ENCODE data around the gene TUBB4B. TPM values are rescaled to one million over a fixed set of nuclear protein-coding genes. Genes with fewer than 3 reads are reported as not detected.

TUBB4B gene
- total and polyA plus RNA-seq, 2 of the 4 experiments (the other 2 are of a cell fraction): 237 to 529 TPM

DNA sequence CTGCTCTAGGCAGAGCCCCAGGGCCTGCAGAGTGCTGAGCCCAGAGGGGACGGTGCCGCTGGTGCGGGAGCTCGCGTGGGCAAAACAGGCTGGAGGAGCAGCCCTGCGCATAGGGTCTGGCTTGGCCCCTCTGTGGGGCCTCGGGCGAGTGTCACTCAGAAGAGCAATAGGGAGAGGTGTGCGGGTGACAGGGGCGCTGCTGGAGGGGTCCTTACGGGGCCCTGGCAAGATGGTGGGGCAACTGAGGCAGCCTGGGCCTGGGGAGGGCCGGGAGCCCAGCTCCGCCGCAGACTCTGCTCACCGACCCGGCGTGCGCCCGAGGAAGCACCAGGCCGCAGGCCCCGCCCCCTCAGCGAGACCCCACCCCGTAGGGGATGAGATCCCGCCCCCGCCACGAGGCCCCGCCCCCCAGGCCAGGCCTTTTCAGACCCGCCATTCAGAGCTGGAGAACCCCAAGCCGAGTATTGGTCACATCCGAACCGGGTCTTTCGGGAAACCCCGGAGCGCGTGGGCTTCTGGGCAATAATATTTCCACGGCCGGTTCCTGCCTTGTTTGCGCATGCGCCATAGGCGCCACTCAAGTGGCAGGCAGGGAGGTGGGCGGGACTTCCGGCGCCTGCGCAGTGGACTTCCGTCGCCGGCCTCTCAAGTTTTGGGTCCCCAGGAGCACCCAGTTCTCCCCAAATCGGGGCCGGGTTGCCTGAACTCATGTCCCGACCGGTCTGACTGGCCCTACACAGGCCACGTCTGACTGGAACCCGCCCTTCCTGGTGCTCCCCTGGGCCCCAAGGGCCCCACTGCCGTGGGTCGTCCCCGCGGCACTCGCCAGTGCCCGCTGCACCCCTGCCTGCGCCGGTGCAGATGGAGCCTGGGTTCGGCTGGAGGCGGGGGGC is 17.8 kb upstream of the TUBB4B start:
- H3K36me3 ChIP-seq (ENCODE audit: control insufficient read depth, insufficient read depth, low read length): no peaks in the 10 kb centered on the region
- H2BK5ac ChIP-seq (ENCODE audit: low read depth, low read length, poor library complexity, severe bottlenecking): peak overlapping the region; percentile 79
- no peaks in the 10 kb centered on the region for H4K20me1 ChIP-seq (ENCODE audit: insufficient read depth, low read length)
- H2AK9ac ChIP-seq (replicated peaks; ENCODE audit: low read depth, low read length, poor library complexity): peak overlapping the region; percentile 86
- peak overlapping the region; percentile 90 for H3K14ac ChIP-seq (replicated peaks; ENCODE audit: low read depth, low read length)
- H3K4me1 ChIP-seq (ENCODE audit: control insufficient read depth, insufficient read depth, low read length): peaks cover 19% of the 10 kb centered on the region
- dilution Hi-C loops (cut with HindIII; ENCODE audit: low sequenced_read_pairs, unreplicated experiment): no loop called here
- DNase-seq (peak; percentile 97), ATAC-seq (ENCODE audit: low read depth) (peak; percentile 93)
- no peak overlapping the region for H2BK20ac ChIP-seq (ENCODE audit: low read depth, low read length)
- H2BK120ac ChIP-seq (ENCODE audit: low read depth, low read length): no peak overlapping the region
- peak overlapping the region; percentile 62; the same call in 1 of the 2 replicates for H3K56ac ChIP-seq (ENCODE audit: extremely low read depth, insufficient read depth, low read length)
- H4K5ac ChIP-seq (ENCODE audit: low read depth, low read length): peak overlapping the region; percentile 89
- no peaks in the 10 kb centered on the region for H3K27me3 ChIP-seq (ENCODE audit: control insufficient read depth, insufficient read depth, low read length)
- H3K9me1 ChIP-seq (ENCODE audit: insufficient read depth, low read length): peaks cover 3% of the 10 kb centered on the region; the same call in 1 of the 2 replicates
- H3K79me1 ChIP-seq (ENCODE audit: low read depth in 1 of 2, low read length in 2 of 2): peaks cover 0 to 4% of the 10 kb centered on the region in 2 experiments; a peak in 1 of 4 replicates
- peak overlapping the region; percentile 89 for H3K4me3 ChIP-seq (ENCODE audit: insufficient read depth, low read depth, low read length)
- no peaks in the 10 kb centered on the region for H3K9me3 ChIP-seq (ENCODE audit: control insufficient read depth, insufficient read depth, low read length)
- H3K4me2 ChIP-seq (ENCODE audit: low read depth, low read length): peak overlapping the region; percentile 88
- H3K9ac ChIP-seq (ENCODE audit: low read depth, low read length): peak overlapping the region; percentile 97
- ChIA-PET CTCF (interaction anchor here (0.8 kb wide), 1 partner anchor 177 kb away, joined by 4 read pairs; the partner anchor contains the start of gene NPDC1), POLR2A (ENCODE audit: unreplicated experiment) (interaction anchor here (1.1 kb wide), 1 partner anchor 15 kb away, joined by 6 read pairs; no protein-coding TSS in a partner anchor)
- intact Hi-C loops (cut with micrococcal nuclease): no loop called here
- peak overlapping the region; percentile 58; the same call in 1 of the 2 replicates for H3K23ac ChIP-seq (ENCODE audit: low read depth, low read length)
- peak overlapping the region; percentile 96 for H2AK5ac ChIP-seq (ENCODE audit: low read depth, low read length)
- peak overlapping the region; percentile 64; the same call in 1 of the 2 replicates for H4K91ac ChIP-seq (ENCODE audit: insufficient read depth, low read depth, low read length)
- no peak for TF ChIP-seq MAFK (IDR thresholded peaks at IDR 0.05; ENCODE audit: low read depth, low read length)
- TF ChIP-seq RCOR1 (IDR thresholded peaks at IDR 0.05; ENCODE audit: insufficient replicate concordance, low read length): no peak
- TF ChIP-seq, protein P1, sequence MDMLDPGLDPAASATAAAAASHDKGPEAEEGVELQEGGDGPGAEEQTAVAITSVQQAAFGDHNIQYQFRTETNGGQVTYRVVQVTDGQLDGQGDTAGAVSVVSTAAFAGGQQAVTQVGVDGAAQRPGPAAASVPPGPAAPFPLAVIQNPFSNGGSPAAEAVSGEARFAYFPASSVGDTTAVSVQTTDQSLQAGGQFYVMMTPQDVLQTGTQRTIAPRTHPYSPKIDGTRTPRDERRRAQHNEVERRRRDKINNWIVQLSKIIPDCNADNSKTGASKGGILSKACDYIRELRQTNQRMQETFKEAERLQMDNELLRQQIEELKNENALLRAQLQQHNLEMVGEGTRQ (IDR thresholded peaks at IDR 0.05; ENCODE audit: low read depth, low read length): 0 out of 2 replicates have a peak, but pooled peaks have one; percentile 3
- TF ChIP-seq, protein P2, sequence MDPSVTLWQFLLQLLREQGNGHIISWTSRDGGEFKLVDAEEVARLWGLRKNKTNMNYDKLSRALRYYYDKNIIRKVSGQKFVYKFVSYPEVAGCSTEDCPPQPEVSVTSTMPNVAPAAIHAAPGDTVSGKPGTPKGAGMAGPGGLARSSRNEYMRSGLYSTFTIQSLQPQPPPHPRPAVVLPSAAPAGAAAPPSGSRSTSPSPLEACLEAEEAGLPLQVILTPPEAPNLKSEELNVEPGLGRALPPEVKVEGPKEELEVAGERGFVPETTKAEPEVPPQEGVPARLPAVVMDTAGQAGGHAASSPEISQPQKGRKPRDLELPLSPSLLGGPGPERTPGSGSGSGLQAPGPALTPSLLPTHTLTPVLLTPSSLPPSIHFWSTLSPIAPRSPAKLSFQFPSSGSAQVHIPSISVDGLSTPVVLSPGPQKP (IDR thresholded peaks at IDR 0.05; ENCODE audit: borderline replicate concordance, low read depth, low read length): no peak
- peak; percentile 14; the same call in 1 of the 2 replicates for TF ChIP-seq MAZ (IDR thresholded peaks at IDR 0.05; ENCODE audit: borderline replicate concordance, low read depth, low read length)
- TF ChIP-seq MXI1 (IDR thresholded peaks at IDR 0.05; ENCODE audit: borderline replicate concordance, low read depth, low read length): peak; percentile 14; the same call in 1 of the 2 replicates
- 1% methylated on average over 36 of the region's 63 CpGs; no CpG with 5 or more reads in 1 of the 2 experiments for WGBS, 2 experiments (ENCODE audit: extremely low coverage in 2 of 2, insufficient read length in 1 of 2)
- no peak overlapping the region for H2BK15ac ChIP-seq (ENCODE audit: low read depth, low read length)
- H3K4ac ChIP-seq (ENCODE audit: low read depth, low read length): peak overlapping the region; percentile 88
- BruUV-seq (replicated peaks): no TSS peak
- H4K8ac ChIP-seq (ENCODE audit: low read depth in 2 of 2, low read length in 2 of 2): peak overlapping the region; percentile 95
- peak overlapping the region; percentile 93 for H2AFZ ChIP-seq (replicated peaks; ENCODE audit: low read length, poor library complexity)
- no peak overlapping the region; the same call in 1 of the 2 replicates for H3K18ac ChIP-seq (ENCODE audit: low read depth, low read length)
- H3K27ac ChIP-seq (ENCODE audit: insufficient read depth, low read length): peak overlapping the region; percentile 96
- in situ Hi-C loops (cut with MboI; ENCODE audit: low sequenced_read_pairs): no loop called here

Data from IMR-90 (cell line).